DLD1 (cell line): ENCODE measurements around the gene ZNF83.
"Not testable (repeated sequence)": the region's sequence is repeated elsewhere in the genome, so short reads cannot be mapped to it uniquely, and the experiment has no call there.

ENCODE experiments used
- in situ Hi-C: cut with HindIII; loops from 2 replicates; pipeline ENCODE4 v1.10.0; 2017; ENCODE audit warnings: low sequenced_read_pairs

The ZNF83 gene

DNA sequence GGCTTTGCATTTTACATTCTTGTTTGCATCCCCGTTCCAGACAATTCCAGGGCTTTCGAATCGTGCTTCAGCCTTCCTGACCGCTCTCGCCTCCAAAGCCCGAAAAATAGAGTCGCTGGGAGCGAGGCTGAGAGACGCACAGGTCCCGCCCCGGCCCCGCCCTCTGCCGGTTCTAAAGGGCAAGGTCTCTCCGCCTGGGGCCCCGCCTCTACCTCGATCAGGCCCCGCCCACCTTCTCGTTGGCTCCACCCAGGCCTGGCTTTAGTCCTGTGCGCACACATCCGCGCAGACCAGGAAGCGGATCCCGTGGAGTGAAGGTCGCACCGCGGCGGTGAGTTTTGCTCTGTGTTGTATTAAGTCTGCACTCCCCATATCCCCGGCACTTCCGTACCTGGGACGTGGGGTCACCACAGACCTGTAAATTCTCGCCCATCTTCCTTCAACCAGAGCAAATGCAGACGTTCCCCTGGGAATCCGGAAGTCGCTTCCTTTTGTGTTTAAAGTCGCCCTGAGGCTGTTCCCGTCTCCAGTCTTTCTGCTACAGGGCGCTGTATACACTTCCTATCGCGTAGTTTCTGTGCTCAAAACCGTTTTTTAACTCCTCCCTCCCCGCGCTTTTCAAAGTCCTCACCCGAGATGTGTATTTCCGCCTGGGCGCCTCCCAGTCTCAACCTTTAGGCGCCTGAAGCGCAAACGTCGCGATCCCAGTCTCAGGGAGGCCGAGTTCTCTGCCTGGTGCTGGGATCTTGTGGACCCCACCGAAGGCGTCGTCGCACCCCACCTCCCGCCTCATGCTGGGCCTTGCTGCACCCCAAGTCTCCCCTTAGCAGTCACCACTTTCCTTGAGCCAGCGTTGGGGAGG is 67.9 kb downstream of the ZNF83 start, which contains the start of gene ZNF701:
Gene ZNF701, plus strand, starts transcription at position 288 of the 862 bp plus-strand sequence. CDS start 3,861 bp downstream, outside the sequence.
- in situ Hi-C loops = no loop called here

GRCh38 chr19:52569638-52569999 is 68.5 kb downstream of the ZNF83 start:
- in situ Hi-C loops = not testable (repeated sequence)

DNA sequence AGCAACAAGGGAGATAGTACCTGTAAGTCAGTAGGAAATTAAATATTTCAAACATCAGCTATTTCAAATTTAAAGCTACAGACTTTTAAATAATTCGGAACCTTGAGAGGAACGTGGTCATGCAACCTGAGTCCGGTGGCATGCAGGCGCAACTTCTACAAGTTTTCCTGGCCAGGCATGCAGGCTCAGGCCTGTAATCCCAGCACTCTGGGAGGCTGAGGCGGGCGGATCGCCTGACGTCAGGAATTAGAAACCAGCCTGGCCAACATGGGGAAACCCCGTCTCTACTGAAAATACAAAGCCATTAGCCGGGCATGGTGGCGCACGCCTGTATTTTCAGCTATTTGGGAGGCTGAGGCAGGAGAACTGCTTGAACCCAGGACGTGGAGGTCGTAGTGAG is 70.2 kb downstream of the ZNF83 start:
- in situ Hi-C loops = no loop called here

- in situ Hi-C loops = no loop called here
Observed at GRCh38 chr19:52566588-52566987, 71.6 kb downstream of the ZNF83 start.

- in situ Hi-C loops = no loop called here
Observed at GRCh38 chr19:52566121-52566520, 72.0 kb downstream of the ZNF83 start.
